Uterus (tissue), 2 donors: Measurements from ENCODE around the gene ERC2.

Experiments
- POLR2A ChIP-seq, 2 donors: fragments of 450-650 bp; IDR thresholded peaks; one replicate each; pipeline ENCODE4 v1.6.1; 2016; ENCODE audit warnings: antibody characterized with exemption in 2 of 2, mild to moderate bottlenecking in 1 of 2, moderate library complexity in 1 of 2
- TF ChIP-seq, protein P1 (sequence below), 4 experiments: fragments of 200-600 bp in 2 of 4; fragments of 450-650 bp in 2 of 4; sonication (generic) in 2 of 4; IDR thresholded peaks; one replicate each; pipeline ENCODE4 v1.5.1; 2016 to 2019; ENCODE audit warnings: antibody characterized with exemption in 4 of 4, mild to moderate bottlenecking in 2 of 4, moderate library complexity in 1 of 4

DNA sequence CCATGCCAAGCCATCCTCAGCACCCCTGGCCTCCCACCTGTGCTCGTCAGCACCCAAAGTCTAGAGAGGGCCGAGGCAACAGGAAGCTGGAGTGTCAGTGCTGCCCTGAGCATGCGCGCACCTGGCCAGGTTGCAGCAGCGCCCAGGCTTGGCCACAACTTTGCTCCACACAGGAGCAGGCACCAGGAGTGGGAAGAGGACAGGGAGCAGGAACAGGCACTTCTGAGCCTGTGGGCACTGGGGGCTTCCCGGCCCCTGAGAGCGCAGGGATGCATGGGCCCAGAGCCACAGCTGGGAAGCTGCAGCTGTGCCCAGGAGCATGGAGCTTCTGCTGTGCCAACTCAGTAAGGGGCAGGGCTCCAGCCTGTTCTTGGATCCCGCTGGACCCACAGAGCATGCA lies 509.7 kb downstream of the ERC2 start:
- no peak for TF ChIP-seq POLR2A (IDR thresholded peaks at IDR 0.05)
- TF ChIP-seq, protein P1, sequence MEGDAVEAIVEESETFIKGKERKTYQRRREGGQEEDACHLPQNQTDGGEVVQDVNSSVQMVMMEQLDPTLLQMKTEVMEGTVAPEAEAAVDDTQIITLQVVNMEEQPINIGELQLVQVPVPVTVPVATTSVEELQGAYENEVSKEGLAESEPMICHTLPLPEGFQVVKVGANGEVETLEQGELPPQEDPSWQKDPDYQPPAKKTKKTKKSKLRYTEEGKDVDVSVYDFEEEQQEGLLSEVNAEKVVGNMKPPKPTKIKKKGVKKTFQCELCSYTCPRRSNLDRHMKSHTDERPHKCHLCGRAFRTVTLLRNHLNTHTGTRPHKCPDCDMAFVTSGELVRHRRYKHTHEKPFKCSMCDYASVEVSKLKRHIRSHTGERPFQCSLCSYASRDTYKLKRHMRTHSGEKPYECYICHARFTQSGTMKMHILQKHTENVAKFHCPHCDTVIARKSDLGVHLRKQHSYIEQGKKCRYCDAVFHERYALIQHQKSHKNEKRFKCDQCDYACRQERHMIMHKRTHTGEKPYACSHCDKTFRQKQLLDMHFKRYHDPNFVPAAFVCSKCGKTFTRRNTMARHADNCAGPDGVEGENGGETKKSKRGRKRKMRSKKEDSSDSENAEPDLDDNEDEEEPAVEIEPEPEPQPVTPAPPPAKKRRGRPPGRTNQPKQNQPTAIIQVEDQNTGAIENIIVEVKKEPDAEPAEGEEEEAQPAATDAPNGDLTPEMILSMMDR (IDR thresholded peaks at IDR 0.05): no peak
